ENCODE measurements around the gene COQ9. TPM values are rescaled to one million over a fixed set of nuclear protein-coding genes. Genes with fewer than 3 reads are reported as not detected.
"Not testable (repeated sequence)": the region's sequence is repeated elsewhere in the genome, so short reads cannot be mapped to it uniquely, and the experiment has no call there.

COQ9 gene, protein sequence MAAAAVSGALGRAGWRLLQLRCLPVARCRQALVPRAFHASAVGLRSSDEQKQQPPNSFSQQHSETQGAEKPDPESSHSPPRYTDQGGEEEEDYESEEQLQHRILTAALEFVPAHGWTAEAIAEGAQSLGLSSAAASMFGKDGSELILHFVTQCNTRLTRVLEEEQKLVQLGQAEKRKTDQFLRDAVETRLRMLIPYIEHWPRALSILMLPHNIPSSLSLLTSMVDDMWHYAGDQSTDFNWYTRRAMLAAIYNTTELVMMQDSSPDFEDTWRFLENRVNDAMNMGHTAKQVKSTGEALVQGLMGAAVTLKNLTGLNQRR
- total RNA-seq (2014; rRNA removed; shearing (Covaris generic)) = 46.3 and 60.4 TPM in 2 replicates

DNA sequence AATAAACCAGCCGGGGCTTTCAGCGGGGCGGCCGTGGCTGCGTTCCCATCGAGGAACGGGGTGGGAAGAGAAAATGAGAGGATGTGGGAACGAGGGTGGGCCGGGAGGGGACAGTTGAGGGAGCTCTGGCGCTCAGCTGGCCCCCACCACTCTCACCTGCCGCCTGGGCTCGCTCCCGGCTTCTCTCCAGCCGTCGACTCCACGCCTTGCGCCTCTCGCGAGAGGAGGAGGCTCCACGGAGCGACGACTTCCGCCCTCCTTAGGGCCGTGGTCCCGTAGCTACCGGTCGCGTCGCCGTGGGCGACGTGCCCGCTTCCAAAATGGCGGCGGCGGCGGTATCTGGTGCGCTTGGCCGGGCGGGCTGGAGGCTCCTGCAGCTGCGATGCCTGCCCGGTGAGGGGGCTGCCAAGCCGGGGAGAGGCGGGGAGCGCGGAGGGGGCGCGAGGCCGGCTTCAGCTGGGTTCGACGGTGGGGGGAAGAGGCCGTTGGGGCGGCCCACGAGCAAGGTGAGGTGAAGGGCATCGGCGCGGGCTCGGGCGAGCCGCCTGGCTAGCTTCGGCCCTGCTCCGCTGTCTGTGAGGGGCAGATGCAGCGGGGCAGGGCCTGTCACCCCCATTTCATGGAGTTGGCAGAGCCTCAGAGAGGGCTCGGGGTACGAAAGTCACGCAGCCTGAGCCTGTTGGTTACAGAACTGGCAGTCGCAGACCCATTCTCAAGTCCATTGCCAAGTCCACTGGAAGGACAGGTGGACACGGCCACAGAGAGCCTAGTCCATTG lies at the start of gene COQ9, which contains the start of gene CIAPIN1:
Gene COQ9 (plus strand): TSS at position 294 of the 777 bp plus-strand sequence. CDS start 27 bp downstream, at position 321.
Gene CIAPIN1 (minus strand): TSS at position 200 of the 777 bp plus-strand sequence. CDS start 6,457 bp downstream, outside the sequence.
- peak; percentile 94 for DNase-seq (ENCODE audit: low spot score)
- in situ Hi-C loops (cut with HindIII; ENCODE audit: low sequenced_read_pairs) = no loop called here

DNA sequence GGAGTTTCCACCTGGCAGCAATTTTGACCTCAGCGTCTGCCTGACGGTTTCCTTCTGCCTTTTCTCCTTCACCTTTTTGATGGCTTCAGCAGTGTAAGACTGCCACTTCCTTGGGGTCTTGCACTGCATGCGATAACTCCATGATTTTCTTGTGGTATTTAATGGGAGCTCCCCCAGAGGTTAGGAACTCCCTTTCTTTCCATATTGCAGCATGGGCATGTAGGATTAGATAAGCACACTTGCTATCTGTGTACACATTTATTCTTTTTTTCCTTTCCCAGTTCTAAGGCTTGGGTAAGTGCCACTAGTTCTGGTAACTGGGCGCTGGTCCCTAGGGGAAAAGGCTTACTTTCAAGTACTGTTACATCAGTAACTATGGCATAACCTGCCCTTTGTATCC lies 49.8 kb upstream of the COQ9 start:
- DNase-seq (ENCODE audit: low spot score); in situ Hi-C loops (cut with HindIII; ENCODE audit: low sequenced_read_pairs): not testable (repeated sequence)

DNA sequence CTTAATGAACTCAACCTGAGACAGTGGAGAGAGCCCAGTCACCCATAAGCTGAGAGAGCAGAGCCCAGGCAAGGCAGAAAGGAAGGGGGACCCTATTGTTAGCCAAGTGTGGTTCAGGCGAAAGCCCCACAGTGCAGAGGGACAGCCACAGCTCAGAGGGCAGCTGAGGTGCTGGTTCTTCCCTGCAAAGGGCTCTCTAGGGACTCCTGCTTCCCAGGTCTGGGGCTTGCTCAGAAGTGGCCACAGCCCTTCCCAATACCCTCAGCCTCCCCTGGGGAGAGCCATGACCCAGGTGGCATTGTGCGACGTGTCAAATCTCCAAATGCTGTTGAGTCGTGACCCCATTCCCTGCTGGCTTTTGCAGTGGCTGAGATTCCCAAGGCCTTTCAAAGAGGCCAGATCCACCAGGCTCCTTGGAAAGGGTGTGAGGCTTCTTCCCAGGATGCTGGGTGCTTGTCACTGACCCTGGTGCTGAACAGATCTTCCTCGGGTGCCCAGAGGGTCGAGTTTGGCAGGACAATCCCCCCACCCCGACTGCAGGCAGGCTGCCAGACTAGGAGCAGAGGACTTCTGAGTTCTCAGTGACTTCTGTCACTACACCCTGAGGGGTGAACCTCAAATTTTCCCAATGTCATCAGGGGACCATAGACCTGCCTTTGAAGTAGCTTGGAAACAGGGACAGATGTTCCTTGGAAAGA lies 45.2 kb upstream of the COQ9 start:
- DNase-seq (ENCODE audit: low spot score) = no peak
- in situ Hi-C loops (cut with HindIII; ENCODE audit: low sequenced_read_pairs) = no loop called here

DNA sequence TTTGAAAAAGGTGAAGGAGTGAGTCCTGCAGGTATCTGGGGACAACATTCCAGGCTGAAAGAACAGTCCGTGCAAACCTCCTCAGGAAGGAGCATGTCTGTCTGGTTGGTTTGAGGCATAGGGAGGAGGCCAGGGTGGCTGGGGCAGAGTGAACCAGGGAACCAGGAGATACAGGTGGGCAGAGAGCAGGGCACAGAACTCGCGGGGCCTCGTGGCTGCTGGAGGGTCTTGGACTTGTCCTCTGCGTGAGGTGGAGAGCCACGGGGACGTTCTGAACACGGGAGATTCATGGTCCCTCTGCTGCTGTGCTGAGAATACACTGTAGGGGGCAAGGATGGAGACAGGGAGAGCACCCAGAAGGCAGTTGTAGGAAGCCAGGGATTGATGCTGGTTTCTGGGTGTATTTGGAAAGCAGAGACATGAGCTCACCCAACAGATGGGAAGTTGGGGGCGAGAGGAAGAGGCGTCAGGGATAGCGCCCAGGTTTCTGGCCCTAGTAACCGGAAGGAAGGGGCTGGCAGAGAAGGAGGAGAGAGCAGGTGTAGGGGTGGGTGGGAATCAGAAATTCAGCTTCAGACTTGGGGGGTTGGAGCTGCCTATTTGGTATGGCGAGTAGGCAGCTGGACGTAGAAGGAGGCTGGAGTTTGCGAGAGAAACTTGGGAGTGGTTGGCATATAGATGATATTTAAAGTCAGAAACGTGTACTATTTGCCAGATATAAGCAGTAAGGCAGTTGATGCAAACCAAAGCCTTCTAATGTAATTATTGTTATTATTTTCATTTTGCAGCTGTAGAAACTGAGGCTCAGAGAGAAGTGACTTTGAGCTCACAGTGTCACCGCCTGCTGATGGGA lies 43.1 kb upstream of the COQ9 start, which contains the start of gene CCL17:
Gene CCL17 (plus strand): TSS at position 803 of the 853 bp plus-strand sequence. CDS start 9,166 bp downstream, outside the sequence.
- in situ Hi-C loops (cut with HindIII; ENCODE audit: low sequenced_read_pairs) = no loop called here
- no peak for DNase-seq (ENCODE audit: low spot score)

DNA sequence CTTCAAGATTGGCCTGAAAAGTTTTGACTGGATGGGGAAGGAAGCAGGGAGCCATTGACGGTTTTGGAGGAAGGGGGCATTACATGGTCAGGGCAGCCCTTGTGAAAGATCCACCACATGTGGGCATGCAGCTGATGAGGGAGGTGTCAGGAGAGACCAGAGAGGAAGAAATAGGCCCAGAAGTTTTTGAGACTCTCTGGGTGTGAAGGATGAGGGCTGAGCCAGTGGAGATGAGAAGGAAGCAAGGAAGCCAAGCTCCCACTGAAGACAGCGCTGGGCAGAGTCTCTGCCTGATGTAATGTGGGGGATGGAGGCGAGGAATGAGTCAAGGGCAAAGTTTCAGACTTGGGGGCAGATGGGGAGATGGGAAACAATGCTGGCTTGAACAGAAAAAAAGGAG lies 42.2 kb upstream of the COQ9 start:
- DNase-seq (ENCODE audit: low spot score) = no peak
- in situ Hi-C loops (cut with HindIII; ENCODE audit: low sequenced_read_pairs) = no loop called here

DNA sequence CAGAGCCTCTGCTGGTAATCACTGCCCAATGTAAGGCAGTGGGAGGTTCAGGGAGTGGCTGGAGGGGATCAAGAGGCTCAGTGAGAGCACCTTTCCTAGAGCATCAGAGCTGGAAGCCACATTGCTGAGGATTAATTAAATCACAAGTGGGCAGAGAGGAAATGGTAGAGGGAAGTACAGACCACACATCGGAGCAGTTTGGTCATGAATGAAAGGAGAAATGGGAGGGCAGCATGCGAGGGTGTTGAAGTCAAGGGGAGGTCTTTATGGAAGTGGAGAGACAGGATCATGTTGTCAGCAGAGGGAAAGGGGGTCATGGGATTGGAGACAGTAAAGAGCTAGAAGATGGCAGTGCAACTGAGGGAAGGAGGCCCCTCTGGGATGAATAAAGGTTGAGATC lies 40.4 kb upstream of the COQ9 start:
- DNase-seq (ENCODE audit: low spot score) = no peak
- in situ Hi-C loops (cut with HindIII; ENCODE audit: low sequenced_read_pairs) = no loop called here

DNA sequence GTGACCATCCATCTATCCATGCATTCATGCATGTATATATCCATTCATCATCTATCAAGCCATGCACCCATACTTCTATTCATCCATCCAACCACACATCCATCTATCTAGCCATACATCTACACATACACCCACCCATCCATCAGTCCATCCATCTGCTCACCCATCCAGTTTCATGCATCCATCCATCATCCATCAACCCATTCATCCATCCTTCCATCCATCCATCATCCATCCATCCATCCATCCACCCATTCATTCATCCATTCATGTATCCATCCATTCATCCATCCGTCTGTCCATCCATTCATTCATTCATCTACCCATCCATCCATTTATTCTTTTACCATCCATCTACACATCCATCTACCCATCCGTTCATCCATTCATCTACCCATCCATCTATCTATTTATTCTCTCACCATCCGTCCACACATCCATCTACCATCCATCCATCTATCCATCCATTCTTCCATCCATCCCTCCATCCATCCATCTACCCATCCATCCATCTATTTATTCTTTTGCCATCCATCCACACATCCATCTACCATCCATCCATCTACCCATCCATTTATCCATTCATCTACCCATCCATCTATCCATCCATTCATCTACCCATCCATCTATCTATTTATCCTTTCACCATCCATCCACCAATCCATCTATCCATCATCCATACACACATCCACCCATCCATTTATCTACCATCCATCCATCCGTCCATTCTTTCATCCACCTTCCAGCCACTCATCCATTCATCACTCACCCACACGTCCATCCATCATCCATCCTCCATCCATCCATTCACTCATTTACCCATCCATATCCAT lies 39.5 kb upstream of the COQ9 start:
- no peak for DNase-seq (ENCODE audit: low spot score)
- in situ Hi-C loops (cut with HindIII; ENCODE audit: low sequenced_read_pairs) = no loop called here

DNA sequence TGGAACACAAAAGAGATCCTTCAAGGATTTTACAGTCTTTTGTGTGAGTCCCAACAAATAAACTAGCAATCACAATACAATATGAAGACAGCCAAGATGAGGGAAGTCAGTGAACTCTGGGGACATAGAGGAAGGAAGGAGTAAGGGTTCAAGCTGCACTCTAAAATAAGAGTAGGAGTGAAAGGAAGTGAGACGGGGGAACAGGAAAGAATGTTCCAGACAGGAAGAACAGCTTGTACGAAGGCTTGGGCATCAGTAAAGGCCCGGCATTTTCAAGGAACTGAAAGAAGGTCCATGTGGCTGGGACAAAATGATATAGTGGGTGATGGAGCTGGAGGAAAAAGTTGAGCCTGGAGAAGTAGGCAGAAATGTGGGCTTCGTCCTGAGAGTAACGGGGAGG lies 38.2 kb upstream of the COQ9 start:
- in situ Hi-C loops (cut with HindIII; ENCODE audit: low sequenced_read_pairs) = no loop called here
- no peak for DNase-seq (ENCODE audit: low spot score)

DNA sequence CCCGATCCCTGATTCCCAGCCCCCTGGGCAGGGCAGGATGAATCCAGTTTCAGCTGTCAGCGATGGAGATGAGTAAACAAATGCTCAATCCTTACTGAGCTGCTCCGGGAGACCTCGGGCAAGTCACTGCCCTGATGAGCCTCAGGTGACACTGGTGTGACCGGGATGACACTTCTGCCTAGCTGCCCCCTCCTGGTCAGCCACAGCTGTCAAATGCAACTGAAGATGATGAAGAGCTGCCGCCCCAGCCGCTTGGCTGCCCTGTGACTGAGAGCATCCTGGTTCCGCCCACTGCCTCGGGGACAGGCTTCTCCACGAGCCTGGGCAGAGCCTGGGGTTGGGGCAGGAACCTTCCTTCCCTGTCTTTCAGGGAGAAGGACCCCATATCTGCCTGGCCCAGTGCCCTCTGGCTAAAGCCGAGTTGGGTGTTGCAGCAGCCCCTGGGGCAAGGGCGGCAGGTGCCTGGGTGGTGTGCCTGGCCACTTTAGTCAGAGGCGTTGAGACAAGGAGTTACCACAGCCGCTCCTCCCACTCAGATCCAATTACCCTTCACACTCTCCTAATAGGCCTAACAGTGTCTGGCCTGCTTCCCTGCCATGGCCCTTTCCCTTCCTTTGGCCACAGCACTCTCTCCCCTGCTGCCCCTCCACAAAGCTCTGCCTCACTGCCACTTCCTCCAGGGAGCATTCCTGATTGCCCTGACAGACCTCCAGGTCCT lies 37.2 kb upstream of the COQ9 start:
- in situ Hi-C loops (cut with HindIII; ENCODE audit: low sequenced_read_pairs) = no loop called here

DNA sequence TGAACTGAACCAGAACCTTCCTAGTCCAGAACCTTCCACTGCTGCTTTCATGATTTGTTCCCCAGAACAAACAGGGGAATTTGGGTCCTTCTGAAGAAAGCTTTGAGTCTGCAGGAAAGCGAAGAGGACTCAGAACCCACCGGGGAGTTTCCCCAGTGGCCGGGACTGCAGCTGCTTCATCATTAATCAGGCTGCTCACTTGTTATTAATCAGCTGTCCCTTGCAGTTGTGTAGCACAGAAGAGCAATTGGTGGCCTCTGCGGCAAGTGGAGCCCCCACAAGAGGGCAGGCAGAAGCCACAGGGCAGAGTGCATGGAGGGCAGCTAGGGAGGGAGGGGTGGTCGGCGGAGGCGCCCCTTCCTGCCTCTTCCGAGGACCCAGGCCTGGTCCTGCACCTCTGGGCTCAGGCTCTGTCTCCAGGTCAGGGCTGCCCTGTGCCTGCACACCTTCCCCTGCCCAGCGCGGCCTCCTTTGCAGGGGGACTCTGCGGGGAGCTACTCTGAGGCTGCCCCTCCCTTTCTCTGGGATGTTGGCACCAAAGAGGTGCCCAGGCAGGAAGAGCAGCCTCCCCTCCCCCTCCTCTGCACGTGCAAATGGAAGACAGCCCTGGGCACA lies 35.8 kb upstream of the COQ9 start:
- DNase-seq (ENCODE audit: low spot score) = no peak
- in situ Hi-C loops (cut with HindIII; ENCODE audit: low sequenced_read_pairs) = no loop called here

More for the DNA sequence above, 37.2 kb upstream of the COQ9 start:
- DNase-seq (ENCODE audit: low spot score) = no peak

DNA sequence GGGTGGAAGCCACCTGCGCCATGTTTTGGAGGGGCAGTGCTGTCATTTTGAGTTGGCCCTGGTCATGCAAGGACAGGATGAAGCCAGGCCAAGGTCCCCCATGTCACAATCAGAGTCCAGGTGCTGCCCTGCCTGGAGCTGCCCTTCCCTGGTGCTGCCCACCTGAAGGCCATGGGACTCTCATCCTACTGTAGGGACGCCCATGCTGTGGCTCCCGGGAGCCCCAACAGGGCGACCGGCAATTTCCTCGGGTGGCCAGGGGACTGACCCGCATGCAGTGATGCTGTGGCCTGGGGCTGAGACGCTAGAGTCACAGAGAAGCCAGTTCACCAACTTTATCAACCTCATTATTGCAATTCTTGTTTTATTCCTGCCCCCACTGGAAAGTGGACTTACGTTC lies 34.7 kb upstream of the COQ9 start:
- no peak for DNase-seq (ENCODE audit: low spot score)
- in situ Hi-C loops (cut with HindIII; ENCODE audit: low sequenced_read_pairs) = no loop called here

DNA sequence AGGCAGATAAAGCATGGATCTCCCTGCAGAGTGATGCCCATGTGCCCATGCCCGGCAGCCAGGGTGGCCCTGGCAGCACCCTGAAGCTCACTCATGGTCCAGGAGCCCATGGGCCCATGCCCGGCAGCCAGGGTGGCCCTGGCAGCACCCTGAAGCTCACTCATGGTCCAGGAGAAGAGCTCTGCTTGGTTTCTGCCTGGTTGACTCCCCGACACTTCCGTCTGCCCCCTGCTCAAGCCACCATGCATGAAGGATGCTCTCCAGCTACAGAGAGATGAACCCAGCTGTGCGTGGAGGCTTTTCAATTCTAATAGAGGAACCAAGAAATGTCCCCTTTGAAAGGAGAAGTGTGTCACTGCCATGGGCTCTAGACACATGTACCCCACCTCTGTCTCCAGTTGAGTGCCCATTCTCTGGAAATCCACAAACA lies 34.0 kb upstream of the COQ9 start:
- in situ Hi-C loops (cut with HindIII; ENCODE audit: low sequenced_read_pairs) = no loop called here
- no peak for DNase-seq (ENCODE audit: low spot score)

DNA sequence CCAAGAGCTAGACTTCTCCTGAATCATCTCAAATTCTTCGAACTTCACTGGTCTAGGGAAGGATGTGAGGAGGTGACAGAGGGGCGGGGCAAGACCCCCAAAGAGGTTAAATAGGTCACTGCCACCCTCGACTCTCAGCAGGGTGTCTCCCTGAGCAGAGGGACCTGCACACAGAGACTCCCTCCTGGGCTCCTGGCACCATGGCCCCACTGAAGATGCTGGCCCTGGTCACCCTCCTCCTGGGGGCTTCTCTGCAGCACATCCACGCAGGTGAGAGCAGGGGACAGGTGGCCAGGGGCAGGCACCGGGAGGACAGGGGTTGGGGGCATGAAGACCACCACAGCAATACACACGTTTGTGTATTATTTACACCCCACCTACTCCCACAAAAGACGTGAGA lies 33.5 kb upstream of the COQ9 start:
- DNase-seq (ENCODE audit: low spot score) = no peak
- in situ Hi-C loops (cut with HindIII; ENCODE audit: low sequenced_read_pairs) = no loop called here

DNA sequence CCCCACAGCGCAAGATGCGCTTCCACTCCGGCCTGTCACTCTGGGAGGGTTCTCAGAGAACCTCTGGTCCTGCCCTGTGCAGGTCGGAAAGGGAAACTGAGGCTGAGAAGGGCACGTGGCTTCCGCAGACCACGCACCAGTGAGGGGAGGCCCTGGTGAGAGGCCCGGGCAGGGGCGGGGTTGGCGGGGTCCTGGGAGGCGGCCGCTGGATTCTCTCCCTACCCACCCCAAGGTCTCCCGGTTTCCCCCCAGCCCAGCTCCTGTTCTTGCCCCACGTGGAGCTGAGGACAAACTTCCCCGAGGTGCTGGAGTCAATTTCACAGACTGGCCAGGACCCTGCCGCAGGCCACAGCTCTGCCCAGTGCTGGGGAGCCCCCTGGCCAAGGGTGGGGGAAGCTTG lies 31.2 kb upstream of the COQ9 start:
- no peak for DNase-seq (ENCODE audit: low spot score)

DNA sequence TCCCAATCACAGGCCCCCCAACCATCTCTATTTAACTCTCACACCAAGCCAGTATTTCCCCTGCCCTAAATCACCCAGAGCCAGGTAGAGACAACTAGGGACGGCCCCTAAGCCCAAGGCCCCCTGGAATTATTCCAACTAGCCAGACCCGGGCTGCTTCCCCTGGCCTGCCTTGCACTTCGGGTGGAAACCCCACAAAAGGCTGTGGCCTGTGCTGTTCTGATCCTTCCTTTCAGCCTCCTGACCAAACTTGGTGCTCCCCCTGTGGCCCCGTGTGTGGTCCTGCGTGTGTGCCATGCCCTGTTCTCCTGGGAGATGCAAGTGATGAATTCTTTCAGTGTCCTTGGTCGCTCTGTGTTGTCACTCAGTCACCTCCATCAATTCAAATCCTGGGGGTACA lies 27.8 kb upstream of the COQ9 start:
- DNase-seq (ENCODE audit: low spot score) = no peak
- in situ Hi-C loops (cut with HindIII; ENCODE audit: low sequenced_read_pairs) = no loop called here

More for the DNA sequence above, 31.2 kb upstream of the COQ9 start:
- in situ Hi-C loops (cut with HindIII; ENCODE audit: low sequenced_read_pairs) = no loop called here

DNA sequence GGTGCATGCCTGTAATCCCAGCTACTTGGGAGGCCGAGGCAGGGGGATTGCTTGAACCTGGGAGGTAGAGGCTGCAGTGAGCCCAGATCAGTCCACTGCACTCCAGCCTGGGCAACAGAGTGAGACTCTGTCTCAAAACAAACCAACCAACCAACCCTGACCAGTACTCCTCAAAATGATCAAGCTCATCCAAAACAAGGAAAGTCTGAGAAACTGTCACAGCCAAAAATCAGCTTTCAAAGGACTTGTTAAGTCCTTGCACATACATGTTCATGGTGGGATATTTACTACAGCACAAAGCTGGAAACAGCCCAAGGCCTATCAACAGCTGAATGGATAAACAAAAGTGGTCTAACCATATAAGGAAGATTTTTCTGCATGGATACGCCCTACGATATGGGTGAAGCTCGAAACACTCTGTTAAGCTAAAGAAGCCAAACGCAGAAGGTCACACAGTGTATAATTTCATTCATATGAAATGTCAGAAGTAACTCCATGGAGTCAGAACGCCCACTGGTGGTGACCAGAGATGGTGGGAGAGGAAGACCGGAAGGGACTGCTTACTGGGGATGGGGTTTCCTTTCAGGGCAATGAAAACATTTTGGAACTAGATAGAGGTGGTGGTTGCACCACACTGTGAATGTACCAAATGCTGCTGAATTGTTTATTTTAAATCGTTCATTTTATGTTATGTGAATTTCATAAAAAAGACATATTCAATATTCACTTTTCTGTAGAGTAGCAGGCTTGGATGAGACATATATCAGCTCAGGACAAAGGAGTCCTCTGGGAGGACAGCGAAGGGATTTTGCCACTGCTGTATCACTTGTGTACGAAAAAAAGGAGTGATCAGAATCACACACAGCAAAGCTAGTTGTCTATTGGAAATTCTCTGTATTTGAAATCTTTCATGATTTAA lies 25.0 kb upstream of the COQ9 start:
- in situ Hi-C loops (cut with HindIII; ENCODE audit: low sequenced_read_pairs) = no loop called here
- DNase-seq (ENCODE audit: low spot score) = peak; percentile 20
